ENCODE measurements around the gene FOXO4.

Gene FOXO4

DNA sequence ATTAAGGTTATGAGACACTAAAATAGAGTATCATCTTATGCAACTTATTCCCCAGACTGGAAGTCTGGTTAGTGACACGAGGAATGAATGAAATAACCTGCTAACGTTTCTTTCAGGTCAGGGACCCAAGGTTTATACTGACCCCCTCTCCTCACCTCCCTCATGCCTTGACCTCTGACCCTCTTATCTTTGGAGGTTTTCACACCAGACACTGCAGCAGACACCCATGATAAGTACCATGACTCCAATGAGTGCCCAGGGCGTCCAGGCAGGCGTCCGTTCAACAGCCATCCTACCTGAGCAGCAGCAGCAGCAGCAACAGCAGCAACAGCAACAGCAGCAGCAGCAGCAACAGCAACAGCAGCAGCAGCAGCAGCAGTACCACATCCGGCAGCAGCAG lies 44.8 kb downstream of the FOXO4 start:
- TF ChIP-seq, protein P1, sequence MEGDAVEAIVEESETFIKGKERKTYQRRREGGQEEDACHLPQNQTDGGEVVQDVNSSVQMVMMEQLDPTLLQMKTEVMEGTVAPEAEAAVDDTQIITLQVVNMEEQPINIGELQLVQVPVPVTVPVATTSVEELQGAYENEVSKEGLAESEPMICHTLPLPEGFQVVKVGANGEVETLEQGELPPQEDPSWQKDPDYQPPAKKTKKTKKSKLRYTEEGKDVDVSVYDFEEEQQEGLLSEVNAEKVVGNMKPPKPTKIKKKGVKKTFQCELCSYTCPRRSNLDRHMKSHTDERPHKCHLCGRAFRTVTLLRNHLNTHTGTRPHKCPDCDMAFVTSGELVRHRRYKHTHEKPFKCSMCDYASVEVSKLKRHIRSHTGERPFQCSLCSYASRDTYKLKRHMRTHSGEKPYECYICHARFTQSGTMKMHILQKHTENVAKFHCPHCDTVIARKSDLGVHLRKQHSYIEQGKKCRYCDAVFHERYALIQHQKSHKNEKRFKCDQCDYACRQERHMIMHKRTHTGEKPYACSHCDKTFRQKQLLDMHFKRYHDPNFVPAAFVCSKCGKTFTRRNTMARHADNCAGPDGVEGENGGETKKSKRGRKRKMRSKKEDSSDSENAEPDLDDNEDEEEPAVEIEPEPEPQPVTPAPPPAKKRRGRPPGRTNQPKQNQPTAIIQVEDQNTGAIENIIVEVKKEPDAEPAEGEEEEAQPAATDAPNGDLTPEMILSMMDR (IDR thresholded peaks at IDR 0.05; ENCODE audit: low read length, missing control alignments) = no peak
- DNase-seq (ENCODE audit: low read depth) = no peak
- no peak overlapping the region for H3K4me3 ChIP-seq (replicated peaks; ENCODE audit: low read depth, low read length)

DNA sequence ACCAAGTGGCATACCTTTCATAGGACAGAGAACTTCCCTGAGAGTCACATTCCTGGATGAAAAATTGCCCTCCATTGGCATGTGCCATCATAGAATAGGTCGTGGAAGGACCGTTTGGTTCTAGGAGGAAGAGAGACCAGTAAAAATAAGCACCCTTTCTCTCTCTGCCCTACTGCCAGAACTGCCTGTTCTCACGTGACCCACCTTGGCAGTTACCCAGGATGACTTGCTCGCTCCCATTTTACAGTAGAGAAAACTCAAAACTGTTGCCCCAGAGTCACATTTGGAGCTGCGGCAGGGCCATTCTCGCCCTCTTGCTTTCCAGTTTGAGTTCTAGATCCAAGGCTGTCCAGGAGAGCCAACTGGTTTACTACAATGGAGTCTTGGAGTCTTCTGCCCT lies 47.9 kb downstream of the FOXO4 start:
- DNase-seq (ENCODE audit: low read depth) = peak; percentile 41
- TF ChIP-seq, protein P1 (IDR thresholded peaks at IDR 0.05; ENCODE audit: low read length, missing control alignments) = no peak
- H3K4me3 ChIP-seq (replicated peaks; ENCODE audit: low read depth, low read length) = no peak overlapping the region

DNA sequence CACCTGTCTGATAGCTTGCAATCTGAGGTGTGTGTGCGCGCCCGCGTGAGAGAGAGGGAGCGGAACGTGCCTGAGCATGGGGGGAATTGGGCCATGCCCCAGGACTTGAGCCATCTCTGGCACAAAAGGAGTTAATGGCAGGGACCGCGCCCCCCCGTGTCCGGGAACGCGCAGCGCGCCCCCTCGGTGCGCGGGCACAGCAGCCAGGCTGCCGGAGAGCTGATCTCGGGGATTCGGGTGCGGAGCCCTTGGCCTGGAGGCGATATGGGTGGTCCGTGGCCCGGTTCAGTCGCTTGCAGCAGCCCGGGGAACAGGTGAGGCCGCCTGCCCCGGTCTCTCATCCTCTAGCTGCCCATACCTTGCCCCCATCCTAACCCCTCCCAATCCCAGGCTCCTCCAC lies 49.0 kb downstream of the FOXO4 start, which contains the start of gene NLGN3:
Gene NLGN3, plus strand, starts transcription at position 191 of the 400 bp plus-strand sequence. CDS start 2,909 bp downstream, outside the sequence.
- H3K4me3 ChIP-seq (replicated peaks; ENCODE audit: low read depth, low read length) = no peak within 1 kb of the TSS
- TF ChIP-seq, protein P1 (IDR thresholded peaks at IDR 0.05; ENCODE audit: low read length, missing control alignments) = no peak
- no peak for DNase-seq (ENCODE audit: low read depth)

DNA sequence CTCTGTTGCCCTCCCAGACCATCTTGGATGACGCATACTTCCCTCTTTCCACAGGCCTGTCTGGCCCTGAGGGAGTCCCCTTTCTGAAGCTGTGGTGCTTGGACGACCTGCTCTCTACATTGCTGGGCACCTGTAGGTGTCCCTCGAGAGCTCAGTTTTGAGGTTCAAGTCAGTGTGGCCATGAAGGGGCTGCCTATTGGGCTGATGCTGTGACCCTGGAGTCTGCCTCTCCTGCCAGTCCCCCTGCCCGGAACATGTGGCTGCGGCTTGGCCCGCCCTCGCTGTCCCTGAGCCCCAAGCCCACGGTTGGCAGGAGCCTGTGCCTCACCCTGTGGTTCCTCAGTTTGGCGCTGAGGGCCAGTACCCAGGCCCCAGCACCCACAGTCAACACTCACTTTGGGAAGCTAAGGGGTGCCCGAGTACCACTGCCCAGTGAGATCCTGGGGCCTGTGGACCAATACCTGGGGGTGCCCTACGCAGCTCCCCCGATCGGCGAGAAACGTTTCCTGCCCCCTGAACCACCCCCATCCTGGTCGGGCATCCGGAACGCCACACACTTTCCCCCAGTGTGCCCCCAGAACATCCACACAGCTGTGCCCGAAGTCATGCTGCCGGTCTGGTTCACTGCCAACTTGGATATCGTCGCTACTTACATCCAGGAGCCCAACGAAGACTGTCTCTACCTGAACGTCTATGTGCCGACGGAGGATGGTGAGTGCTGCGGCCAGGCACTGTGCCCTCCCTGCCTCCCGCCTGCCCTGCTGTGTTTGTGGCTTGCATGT lies 52.0 kb downstream of the FOXO4 start:
- TF ChIP-seq, protein P1 (IDR thresholded peaks at IDR 0.05; ENCODE audit: low read length, missing control alignments) = no peak
- no peak overlapping the region for H3K4me3 ChIP-seq (replicated peaks; ENCODE audit: low read depth, low read length)
- no peak for DNase-seq (ENCODE audit: low read depth)

DNA sequence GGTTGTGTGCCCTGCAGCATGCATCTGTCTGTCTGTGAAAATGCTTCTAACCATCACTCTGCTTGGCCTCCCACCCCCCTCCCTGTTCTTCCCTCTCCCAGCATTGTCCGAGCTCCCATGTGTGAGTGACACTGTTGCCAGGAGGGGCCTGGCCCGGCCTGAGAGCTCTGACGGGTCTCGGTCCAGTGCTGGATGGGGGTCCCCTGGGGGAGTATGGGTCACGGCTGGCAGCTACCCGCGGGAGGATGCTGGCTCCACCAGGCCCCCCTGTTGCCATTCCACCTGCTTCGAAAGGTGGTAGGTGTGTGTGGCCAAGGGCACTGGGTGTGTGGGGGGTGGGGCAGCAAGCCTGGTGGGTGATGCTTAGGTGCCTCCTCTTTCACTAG lies 52.6 kb downstream of the FOXO4 start:
- no peak overlapping the region for H3K4me3 ChIP-seq (replicated peaks; ENCODE audit: low read depth, low read length)
- DNase-seq (ENCODE audit: low read depth) = no peak
- TF ChIP-seq, protein P1 (IDR thresholded peaks at IDR 0.05; ENCODE audit: low read length, missing control alignments) = no peak

DNA sequence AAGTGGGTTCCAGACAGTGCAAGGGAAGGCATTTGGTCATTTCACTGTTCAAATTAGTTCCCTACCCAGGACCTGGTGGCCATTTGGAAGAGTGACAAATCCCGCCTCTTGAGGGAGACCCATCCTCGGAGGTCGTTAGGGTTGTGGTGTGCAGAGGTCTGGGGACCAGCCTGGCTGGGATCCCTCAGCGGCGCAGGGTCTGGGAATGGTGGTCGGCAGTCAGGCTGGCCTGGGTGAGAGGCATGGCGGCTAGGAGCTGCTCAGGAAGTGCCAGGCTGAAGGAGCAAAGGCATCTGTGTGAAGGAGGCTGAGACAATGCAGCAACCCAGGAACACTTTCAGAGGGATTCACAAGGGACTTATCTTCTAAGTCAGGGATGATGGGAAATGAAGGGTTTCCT lies 55.7 kb downstream of the FOXO4 start:
- no peak overlapping the region for H3K4me3 ChIP-seq (replicated peaks; ENCODE audit: low read depth, low read length)
- no peak for DNase-seq (ENCODE audit: low read depth)
- TF ChIP-seq, protein P1 (IDR thresholded peaks at IDR 0.05; ENCODE audit: low read length, missing control alignments) = no peak

All from fibroblast of pulmonary artery (primary cell).